ENCODE results near the gene RPTOR. TPM values are rescaled to one million over a fixed set of nuclear protein-coding genes. Genes with fewer than 3 reads are reported as not detected.

RPTOR gene
- total RNA-seq, 1 experiment from 2014 or later: 46.2 TPM

- H3K27me3 ChIP-seq (ENCODE audit: low read length): no peaks in the 10 kb centered on the region
- H3K9me2 ChIP-seq (replicated peaks; ENCODE audit: low read length): no peaks in the 10 kb centered on the region
- H3K9me3 ChIP-seq (ENCODE audit: low read length): no peaks in the 10 kb centered on the region
- H3K36me3 ChIP-seq (ENCODE audit: low read depth, low read length): peaks cover 21% of the 10 kb centered on the region
- POLR2A ChIA-PET (ENCODE audit: unreplicated experiment): no interaction called here
- no peak overlapping the region for H2AFZ ChIP-seq (ENCODE audit: low read length)
- CTCF ChIA-PET: no interaction called here
- H3K9ac ChIP-seq (ENCODE audit: low read length): no peak overlapping the region
- H3K79me2 ChIP-seq (ENCODE audit: low read length): no peaks in the 10 kb centered on the region
- no peak overlapping the region for H3K27ac ChIP-seq (ENCODE audit: low read length)
- no TSS peak for BruUV-seq (replicated peaks)
- ATAC-seq: no peak
- H3K4me1 ChIP-seq (ENCODE audit: insufficient read depth, low read length): no peaks in the 10 kb centered on the region
- DNase-seq: no peak
- TF ChIP-seq EZH2 (IDR thresholded peaks at IDR 0.05; ENCODE audit: low read length, unreplicated experiment) (no peak), EZH2phosphoT487 (IDR thresholded peaks at IDR 0.05; ENCODE audit: borderline replicate concordance, low read length) (no peak), CTCF (conservative IDR thresholded peaks at IDR 0.05; ENCODE audit: low read depth, low read length) (no peak)
- no peaks in the 10 kb centered on the region for H3F3A ChIP-seq (ENCODE audit: low read length, unreplicated experiment)
- intact Hi-C loops (cut with micrococcal nuclease): no loop called here
- H3K4me2 ChIP-seq (ENCODE audit: low read length): no peak overlapping the region
- no peak overlapping the region for H3K4me3 ChIP-seq (ENCODE audit: low read length)
- H4K20me1 ChIP-seq (ENCODE audit: low read length): no peaks in the 10 kb centered on the region
Measured at GRCh38 chr17:80917716-80918560, 373.3 kb downstream of the RPTOR start.

GRCh38 chr17:80918731-80919130 lies 374.1 kb downstream of the RPTOR start:
- no peak for TF ChIP-seq EZH2phosphoT487 (IDR thresholded peaks at IDR 0.05; ENCODE audit: borderline replicate concordance, low read length)
- TF ChIP-seq EZH2 (IDR thresholded peaks at IDR 0.05; ENCODE audit: low read length, unreplicated experiment): no peak
- no peak for TF ChIP-seq CTCF (conservative IDR thresholded peaks at IDR 0.05; ENCODE audit: low read depth, low read length)
- ChIA-PET CTCF (no interaction called here), POLR2A (ENCODE audit: unreplicated experiment) (no interaction called here)
- no peaks in the 10 kb centered on the region for H3K27me3 ChIP-seq (ENCODE audit: low read length)
- no peaks in the 10 kb centered on the region for H3F3A ChIP-seq (ENCODE audit: low read length, unreplicated experiment)
- H3K4me3 ChIP-seq (ENCODE audit: low read length): no peak overlapping the region
- H3K79me2 ChIP-seq (ENCODE audit: low read length): no peaks in the 10 kb centered on the region
- H2AFZ ChIP-seq (ENCODE audit: low read length): no peak overlapping the region
- no peak overlapping the region for H3K27ac ChIP-seq (ENCODE audit: low read length)
- peaks cover 16% of the 10 kb centered on the region; the same call in 1 of the 2 replicates for H3K36me3 ChIP-seq (ENCODE audit: low read depth, low read length)
- BruUV-seq (replicated peaks): no TSS peak
- no peaks in the 10 kb centered on the region for H3K4me1 ChIP-seq (ENCODE audit: insufficient read depth, low read length)
- intact Hi-C loops (cut with micrococcal nuclease): no loop called here
- H3K9me3 ChIP-seq (ENCODE audit: low read length): no peaks in the 10 kb centered on the region
- H4K20me1 ChIP-seq (ENCODE audit: low read length): no peaks in the 10 kb centered on the region
- no peak for DNase-seq
- no peak overlapping the region for H3K4me2 ChIP-seq (ENCODE audit: low read length)
- no peak for ATAC-seq
- H3K9ac ChIP-seq (ENCODE audit: low read length): no peak overlapping the region
- H3K9me2 ChIP-seq (replicated peaks; ENCODE audit: low read length): no peaks in the 10 kb centered on the region
